IMR-90 (cell line): ENCODE data around the gene SLC23A3.

Experiments used
- CHD1 ChIP-seq: IDR thresholded peaks from 2 replicates; pipeline ENCODE4 v1.6.1; 2012; ENCODE audit warnings: low read depth, low read length, improper control_type of control experiment
- POLR2A ChIP-seq: IDR thresholded peaks from 2 replicates; pipeline ENCODE4 v1.6.1; 2012; ENCODE audit warnings: mild to moderate bottlenecking, low read depth, low read length
- TF ChIP-seq, protein P1 (sequence below): conservative IDR thresholded peaks from 2 replicates; pipeline ENCODE4 v1.5.1; 2012; ENCODE audit warnings: mild to moderate bottlenecking, low read depth, low read length, improper control_type of control experiment
- TF ChIP-seq, protein P2 (sequence below): fragments of 150-350 bp; IDR thresholded peaks from 2 replicates; pipeline ENCODE4 v1.6.1; 2016; ENCODE audit warnings: low read depth, mild to moderate bottlenecking, low read length, moderate library complexity, borderline replicate concordance

DNA sequence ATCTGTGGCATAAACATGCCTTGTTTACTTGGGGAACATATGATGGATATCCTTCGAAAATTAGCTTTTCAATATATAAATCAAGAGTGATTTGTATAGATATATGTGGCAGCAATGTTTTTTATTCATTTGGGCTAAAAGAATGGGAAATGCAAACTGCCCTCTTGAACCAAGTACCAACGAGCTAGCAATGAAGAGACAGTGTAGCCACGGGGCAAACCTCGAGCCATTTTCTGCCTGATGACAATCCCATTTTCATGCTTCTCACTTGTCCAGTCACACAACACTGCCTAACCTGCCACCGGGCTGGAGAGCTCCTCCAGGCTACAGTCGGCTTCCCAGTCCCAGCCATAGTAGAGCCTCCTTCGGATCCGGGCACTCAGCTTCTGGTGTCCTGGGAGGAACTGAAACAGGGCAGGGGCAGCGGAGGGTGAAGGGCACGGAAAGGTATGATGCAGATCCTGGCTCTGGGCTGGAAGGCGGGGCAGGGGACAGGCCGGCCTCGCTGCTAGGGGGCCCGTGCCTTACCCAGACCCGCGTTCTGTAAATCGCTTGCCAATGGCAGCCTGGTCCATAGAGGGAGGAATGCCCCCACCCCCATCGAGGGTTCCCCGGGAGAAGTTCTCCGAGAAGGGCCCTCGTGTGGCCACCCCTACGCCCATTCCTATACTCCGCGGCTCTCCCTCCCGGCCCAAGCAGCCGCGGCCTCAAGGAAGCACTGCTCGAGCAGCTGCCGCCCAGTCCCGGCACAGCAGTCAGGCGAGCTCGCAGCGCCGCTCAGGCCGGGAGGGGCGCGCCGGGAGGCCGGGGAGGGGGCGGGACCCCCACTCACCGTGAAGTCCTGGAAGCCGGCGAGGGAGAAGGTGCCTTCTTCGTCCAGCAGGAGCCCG lies 6.3 kb upstream of the SLC23A3 start:
- no peak for TF ChIP-seq POLR2A
- TF ChIP-seq, protein P1, sequence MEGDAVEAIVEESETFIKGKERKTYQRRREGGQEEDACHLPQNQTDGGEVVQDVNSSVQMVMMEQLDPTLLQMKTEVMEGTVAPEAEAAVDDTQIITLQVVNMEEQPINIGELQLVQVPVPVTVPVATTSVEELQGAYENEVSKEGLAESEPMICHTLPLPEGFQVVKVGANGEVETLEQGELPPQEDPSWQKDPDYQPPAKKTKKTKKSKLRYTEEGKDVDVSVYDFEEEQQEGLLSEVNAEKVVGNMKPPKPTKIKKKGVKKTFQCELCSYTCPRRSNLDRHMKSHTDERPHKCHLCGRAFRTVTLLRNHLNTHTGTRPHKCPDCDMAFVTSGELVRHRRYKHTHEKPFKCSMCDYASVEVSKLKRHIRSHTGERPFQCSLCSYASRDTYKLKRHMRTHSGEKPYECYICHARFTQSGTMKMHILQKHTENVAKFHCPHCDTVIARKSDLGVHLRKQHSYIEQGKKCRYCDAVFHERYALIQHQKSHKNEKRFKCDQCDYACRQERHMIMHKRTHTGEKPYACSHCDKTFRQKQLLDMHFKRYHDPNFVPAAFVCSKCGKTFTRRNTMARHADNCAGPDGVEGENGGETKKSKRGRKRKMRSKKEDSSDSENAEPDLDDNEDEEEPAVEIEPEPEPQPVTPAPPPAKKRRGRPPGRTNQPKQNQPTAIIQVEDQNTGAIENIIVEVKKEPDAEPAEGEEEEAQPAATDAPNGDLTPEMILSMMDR = peak; percentile 20; the same call in 1 of the 2 replicates
- TF ChIP-seq CHD1 = no peak
- TF ChIP-seq, protein P2, sequence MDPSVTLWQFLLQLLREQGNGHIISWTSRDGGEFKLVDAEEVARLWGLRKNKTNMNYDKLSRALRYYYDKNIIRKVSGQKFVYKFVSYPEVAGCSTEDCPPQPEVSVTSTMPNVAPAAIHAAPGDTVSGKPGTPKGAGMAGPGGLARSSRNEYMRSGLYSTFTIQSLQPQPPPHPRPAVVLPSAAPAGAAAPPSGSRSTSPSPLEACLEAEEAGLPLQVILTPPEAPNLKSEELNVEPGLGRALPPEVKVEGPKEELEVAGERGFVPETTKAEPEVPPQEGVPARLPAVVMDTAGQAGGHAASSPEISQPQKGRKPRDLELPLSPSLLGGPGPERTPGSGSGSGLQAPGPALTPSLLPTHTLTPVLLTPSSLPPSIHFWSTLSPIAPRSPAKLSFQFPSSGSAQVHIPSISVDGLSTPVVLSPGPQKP = no peak
